GM19438 (cell line): Measurements from ENCODE around the gene MARK4.

Experiments used
- ATAC-seq: cut with Tn5 transposase; IDR thresholded peaks from one replicate; pipeline ENCODE4 v1.9.1; 2021; ENCODE audit warnings: low read depth; ENCODE audit not compliant: unreplicated experiment

The MARK4 gene

DNA sequence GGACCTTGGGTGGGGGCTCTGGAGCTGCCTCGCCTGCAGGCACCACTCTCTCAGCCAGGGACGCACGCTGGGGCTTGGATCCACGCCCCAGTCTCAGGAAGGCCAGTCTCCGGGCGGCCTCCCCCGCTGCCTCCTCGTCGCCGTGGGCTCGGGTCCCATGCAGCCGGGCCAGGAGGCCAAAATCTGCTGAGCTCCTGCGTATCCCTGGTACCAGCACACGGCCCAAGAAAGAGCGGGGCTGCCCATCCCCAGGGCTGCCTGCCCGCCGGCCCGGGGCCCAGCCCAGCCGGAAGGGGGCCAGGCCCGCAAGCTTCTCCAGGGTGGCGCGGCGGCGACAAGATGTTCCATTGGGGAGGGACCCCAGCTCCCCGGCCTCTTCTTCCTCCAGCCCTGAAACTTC lies 12.5 kb upstream of the MARK4 start:
- no peak for ATAC-seq

- no peak for ATAC-seq
Observed at GRCh38 chr19:45243144-45243732, 7.8 kb upstream of the MARK4 start.

DNA sequence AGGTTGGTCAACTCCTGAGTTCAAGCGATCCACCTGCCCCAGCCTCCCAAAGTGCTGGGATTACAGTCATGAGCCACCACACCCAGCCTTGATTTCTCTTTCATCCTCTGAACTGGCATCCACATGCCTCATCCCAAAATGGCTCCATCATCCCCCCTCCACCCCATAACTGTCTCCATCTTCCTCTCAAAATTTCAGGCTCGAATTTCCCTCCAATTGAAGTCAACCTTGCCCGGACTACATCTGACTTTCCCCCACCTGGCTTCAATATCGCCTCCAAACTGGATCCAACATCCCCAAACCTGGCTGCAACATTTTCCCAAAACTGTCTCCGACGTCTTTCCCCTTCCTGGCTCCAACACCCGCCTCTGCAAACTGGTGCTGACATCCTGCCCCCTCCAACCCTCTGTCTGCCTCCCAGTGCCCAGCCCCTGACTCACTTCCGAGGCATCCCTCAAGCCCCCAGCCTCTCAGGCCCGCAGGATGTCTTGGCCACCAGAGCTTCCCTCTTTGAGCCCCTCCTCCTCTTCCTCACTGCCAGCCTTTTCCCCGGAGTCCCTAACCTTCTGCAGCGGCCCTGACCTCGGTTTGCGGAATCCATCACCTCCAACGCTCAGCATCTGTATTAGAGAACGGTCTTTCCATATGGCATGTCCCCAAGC lies 6.8 kb upstream of the MARK4 start:
- no peak for ATAC-seq

GRCh38 chr19:45245334-45245787 lies 5.7 kb upstream of the MARK4 start, which contains the start of gene EXOC3L2:
Gene EXOC3L2 (minus strand): TSS chr19:45245407. CDS start chr19:45239045, 6,362 bp downstream.
- no peak for ATAC-seq

DNA sequence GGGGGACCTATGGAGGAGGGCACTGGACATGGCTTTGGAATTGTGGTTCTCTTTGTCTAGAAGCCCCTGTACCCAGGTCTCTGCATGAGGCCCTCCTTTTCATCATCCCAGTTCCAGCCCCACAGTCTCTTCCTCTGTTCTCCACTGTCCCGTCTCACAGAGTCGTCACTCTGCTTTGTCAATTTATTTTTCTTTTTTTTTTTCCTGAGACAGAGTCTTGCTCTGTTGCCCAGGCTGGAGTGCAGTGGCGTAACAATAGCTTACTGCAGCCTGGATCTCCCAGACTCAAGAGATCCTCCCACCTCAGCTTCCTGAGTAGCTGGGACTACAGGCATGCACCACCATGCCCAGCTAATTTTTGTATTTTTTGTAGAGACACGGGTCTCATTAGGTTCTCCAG lies 5.2 kb upstream of the MARK4 start:
- ATAC-seq = no peak

- ATAC-seq = no peak
Observed at GRCh38 chr19:45247136-45247535, 3.9 kb upstream of the MARK4 start.

DNA sequence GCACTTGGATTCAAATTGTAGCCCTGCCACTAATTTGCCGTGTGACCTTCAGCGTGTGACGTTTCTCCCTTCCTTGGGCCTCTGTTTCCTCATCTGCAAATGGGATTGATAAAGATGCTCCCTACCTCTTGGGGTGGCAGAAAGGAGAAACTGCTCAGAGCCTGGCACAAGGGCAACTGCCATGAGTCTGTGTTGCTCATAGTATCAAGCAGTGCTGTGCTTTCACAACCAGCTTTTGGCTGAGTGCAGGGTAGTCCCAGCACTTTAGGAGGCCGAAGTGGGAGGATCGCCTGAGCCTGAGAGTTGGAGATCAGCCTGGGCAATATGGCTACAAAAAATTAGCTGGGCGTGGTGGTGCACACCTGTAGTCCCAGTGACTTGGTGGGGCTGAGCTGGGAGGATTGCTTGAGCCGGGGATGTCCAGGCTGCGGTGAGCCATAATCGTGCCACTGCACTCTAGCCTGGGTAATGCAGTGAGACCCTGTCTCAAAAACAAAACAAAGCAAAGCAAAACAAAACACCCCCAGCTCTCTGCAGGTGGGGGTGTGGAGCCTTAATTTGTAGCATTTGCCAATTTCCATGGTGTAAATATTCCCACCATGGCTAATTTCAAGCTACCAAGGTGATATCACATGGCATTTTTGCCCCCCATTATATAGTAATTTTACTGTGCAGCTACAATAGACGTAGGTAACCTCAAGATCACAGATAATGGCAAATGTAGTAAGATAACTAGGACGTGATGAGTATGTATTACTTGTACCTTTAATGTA lies 1.6 kb upstream of the MARK4 start:
- ATAC-seq = no peak

GRCh38 chr19:45250216-45250831 lies 747 bp upstream of the MARK4 start:
- no peak for ATAC-seq

DNA sequence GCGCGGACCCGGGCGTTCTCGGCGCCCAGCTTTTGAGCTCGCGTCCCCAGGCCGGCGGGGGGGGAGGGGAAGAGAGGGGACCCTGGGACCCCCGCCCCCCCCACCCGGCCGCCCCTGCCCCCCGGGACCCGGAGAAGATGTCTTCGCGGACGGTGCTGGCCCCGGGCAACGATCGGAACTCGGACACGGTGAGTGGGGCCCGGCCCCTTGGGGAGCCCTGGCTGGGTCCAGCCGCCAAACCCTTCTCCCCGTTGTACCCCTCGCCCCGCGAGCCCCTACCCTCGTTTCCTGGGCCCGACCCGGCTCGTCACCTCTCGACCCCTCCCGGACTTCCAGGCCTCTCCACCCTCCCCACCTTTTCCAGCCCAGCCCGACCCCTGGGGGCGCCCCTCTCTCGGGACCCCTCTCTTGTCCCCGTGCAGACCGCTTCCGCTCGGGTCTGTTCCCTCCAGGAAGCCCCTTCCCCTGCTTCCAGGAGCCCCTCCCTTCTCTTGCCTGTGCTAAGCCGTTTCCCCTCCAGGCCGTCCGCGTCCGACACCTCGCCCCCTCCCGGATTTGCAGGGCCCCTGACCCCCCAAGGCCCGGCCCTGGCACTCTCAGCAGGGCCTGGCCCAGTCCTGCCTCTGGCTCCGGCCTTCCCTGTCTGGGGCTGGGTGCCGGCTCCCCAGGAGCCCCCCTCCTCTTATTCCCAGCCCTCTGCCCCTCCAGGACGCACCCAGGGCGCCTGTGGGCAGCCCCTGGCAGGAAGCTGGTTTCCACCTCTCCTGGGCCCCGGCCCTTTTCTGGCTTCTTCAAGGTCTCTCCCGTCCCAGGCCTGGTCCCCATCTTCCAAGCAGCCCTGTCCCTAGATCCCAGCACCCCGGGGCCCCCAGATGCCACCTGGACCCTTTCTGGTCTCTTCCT lies 632 bp downstream of the MARK4 start:
- no peak for ATAC-seq

- no peak for ATAC-seq
Observed at GRCh38 chr19:45253396-45254027, 2.4 kb downstream of the MARK4 start.

GRCh38 chr19:45254044-45254531 lies 3.0 kb downstream of the MARK4 start:
- no peak for ATAC-seq

- ATAC-seq = no peak
Observed at GRCh38 chr19:45255611-45256157, 4.6 kb downstream of the MARK4 start.

- no peak for ATAC-seq
Observed at GRCh38 chr19:45256836-45257235, 5.8 kb downstream of the MARK4 start.

- no peak for ATAC-seq
Observed at GRCh38 chr19:45258862-45259261, 7.8 kb downstream of the MARK4 start.

DNA sequence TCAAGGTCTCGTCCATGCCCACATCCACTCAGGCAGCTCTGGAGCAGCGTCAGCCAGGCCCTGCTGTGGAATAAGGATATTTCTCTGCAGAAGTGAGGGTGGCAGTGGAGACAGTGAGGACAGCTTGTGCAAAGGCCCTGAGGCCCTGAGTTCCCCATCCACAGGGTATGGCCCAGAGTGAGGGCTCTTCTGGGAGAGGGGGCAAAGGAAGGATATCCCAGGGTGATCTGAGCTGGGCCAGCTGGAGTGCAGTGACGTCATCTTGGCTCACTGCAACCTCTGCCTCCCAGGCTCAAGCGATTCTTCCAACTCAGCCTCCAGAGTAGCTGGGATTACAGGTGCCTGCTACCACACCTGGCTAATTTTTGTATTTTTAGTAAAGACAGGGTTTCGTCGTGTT lies 11.5 kb downstream of the MARK4 start:
- ATAC-seq = no peak

DNA sequence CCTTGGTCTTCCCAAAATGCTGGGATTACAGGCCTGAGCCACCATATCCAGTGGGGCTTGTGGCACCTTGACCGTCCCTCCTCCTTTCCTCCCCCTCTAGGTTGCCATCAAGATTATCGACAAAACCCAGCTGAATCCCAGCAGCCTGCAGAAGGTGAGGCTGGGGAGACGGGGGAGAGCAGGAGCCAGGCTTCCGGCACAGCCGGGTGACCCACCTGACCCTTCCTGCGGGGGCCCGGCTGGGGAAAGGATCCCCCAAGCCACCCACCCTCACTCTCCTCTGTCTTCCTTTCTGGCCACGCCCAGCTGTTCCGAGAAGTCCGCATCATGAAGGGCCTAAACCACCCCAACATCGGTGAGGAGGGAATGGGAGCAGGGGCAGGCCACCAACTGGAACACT lies 11.9 kb downstream of the MARK4 start:
- ATAC-seq = no peak

DNA sequence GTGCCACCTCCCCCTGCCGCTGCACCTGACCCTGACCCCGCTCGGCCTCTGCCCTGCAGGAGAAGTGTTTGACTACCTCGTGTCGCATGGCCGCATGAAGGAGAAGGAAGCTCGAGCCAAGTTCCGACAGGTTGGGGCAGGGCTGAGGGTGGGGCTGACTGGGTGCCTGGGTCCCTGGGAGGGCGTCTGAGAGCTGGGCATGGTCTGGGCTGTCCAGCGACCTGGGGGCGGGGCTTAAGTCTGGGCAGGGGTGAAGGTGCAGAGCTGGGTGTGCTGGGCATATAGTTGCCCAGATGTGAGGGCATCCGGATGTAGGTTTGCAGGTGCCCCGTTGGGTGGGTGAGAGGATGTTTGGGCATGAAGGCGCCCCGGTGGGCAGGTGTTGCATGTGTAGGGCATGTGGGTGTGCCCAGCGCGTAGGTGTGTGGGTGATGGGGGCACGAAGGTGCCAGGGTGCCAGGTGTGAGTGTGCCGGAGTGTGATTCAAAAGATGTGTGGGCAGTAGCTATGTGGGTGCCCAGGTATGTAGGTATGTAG lies 13.8 kb downstream of the MARK4 start:
- ATAC-seq = no peak

DNA sequence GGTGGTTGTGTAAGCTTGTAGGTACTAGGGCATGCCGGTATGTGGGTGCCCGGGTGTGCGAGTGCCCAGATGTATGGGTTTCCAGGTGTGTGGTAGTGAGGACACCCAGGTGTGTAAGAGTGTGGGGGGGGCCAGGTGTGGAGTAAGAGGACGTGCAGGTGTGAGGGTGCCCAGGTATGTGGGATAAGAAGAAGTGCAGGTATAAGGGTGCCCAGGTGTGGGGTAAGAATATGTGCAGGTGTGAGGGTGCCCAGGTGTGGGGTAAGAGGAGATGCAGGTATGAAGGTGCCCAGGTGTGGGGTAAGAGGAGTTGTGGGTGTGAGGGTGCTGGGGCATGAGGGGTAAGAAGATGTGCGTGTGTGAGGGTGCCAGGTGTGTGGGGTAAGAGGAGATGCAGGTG lies 14.3 kb downstream of the MARK4 start:
- ATAC-seq = no peak

DNA sequence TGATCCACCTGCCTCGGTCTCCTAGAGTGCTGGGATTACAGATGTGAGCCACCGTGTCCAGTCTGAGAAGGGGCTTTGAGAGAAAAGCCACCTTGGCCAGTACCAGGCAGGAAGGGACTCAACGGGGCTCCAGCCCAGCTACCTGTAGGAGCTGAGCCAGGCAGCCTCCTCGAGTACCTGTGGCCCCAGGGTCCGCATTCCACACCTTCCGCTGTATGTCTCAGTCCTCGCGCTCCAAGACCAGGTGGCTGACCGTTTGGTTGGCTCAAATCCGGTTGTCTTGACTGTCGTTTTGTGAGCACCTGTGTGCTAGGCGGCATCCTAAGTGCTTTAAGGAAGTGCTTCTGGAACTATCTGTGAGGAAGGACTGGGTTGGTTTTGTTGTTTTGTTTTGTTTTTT lies 16.2 kb downstream of the MARK4 start:
- no peak for ATAC-seq
